Measurements from ENCODE around the gene SERPINI1.

Gene SERPINI1

GRCh38 chr3:167843481-167843880 is 108.0 kb downstream of the SERPINI1 start:
- DNase-seq (ENCODE audit: low read depth): no peak

GRCh38 chr3:167843886-167844285 is 108.4 kb downstream of the SERPINI1 start:
- TF ChIP-seq CTCF (conservative IDR thresholded peaks at IDR 0.05; ENCODE audit: low read depth, low read length): no peak
- no peak for DNase-seq (ENCODE audit: low read depth)
- H3K4me3 ChIP-seq (ENCODE audit: low read depth, low read length): no peak overlapping the region

More at GRCh38 chr3:167843481-167843880, 108.0 kb downstream of the SERPINI1 start:
- TF ChIP-seq CTCF (conservative IDR thresholded peaks at IDR 0.05; ENCODE audit: low read depth, low read length): no peak
- no peak overlapping the region for H3K4me3 ChIP-seq (ENCODE audit: low read depth, low read length)

- no peak overlapping the region for H3K4me3 ChIP-seq (ENCODE audit: low read depth, low read length)
- DNase-seq (ENCODE audit: low read depth): no peak
- TF ChIP-seq CTCF (conservative IDR thresholded peaks at IDR 0.05; ENCODE audit: low read depth, low read length): no peak
These were observed 109.0 kb downstream of the SERPINI1 start for GRCh38 chr3:167844528-167844927.

- DNase-seq (ENCODE audit: low read depth): no peak
- no peak for TF ChIP-seq CTCF (conservative IDR thresholded peaks at IDR 0.05; ENCODE audit: low read depth, low read length)
These were observed 115.7 kb downstream of the SERPINI1 start for GRCh38 chr3:167851171-167851570.

GRCh38 chr3:167851749-167852148 is 116.2 kb downstream of the SERPINI1 start:
- DNase-seq (ENCODE audit: low read depth): no peak
- no peak overlapping the region for H3K4me3 ChIP-seq (ENCODE audit: low read depth, low read length)
- TF ChIP-seq CTCF (conservative IDR thresholded peaks at IDR 0.05; ENCODE audit: low read depth, low read length): no peak

More at GRCh38 chr3:167851171-167851570, 115.7 kb downstream of the SERPINI1 start:
- no peak overlapping the region for H3K4me3 ChIP-seq (ENCODE audit: low read depth, low read length)

GRCh38 chr3:167852216-167852615 is 116.7 kb downstream of the SERPINI1 start:
- TF ChIP-seq CTCF (conservative IDR thresholded peaks at IDR 0.05; ENCODE audit: low read depth, low read length): no peak
- DNase-seq (ENCODE audit: low read depth): no peak
- no peak overlapping the region for H3K4me3 ChIP-seq (ENCODE audit: low read depth, low read length)

- TF ChIP-seq CTCF (conservative IDR thresholded peaks at IDR 0.05; ENCODE audit: low read depth, low read length): no peak
These were observed 118.5 kb downstream of the SERPINI1 start for GRCh38 chr3:167854063-167854462.

More at GRCh38 chr3:167854063-167854462, 118.5 kb downstream of the SERPINI1 start:
- DNase-seq (ENCODE audit: low read depth): no peak
- H3K4me3 ChIP-seq (ENCODE audit: low read depth, low read length): no peak overlapping the region

Data from choroid plexus epithelial cell (primary cell).